Cerebellar cortex (tissue), 1 donor: ENCODE data around the gene PDE6C.

Experiments used
- DNase-seq: peaks from one replicate; pipeline ENCODE4 v3.0.0-alpha.2; 2015; ENCODE audit warnings: low spot score

PDE6C gene

GRCh38 chr10:93594518-93594917 is 17.8 kb upstream of the PDE6C start:
- DNase-seq, result no peak

GRCh38 chr10:93595378-93596161 is 16.8 kb upstream of the PDE6C start:
- no peak for DNase-seq

GRCh38 chr10:93596539-93596938 is 15.8 kb upstream of the PDE6C start:
- DNase-seq, result no peak

GRCh38 chr10:93597075-93597599 is 15.2 kb upstream of the PDE6C start:
- DNase-seq, result no peak

- DNase-seq, result no peak
Measured at GRCh38 chr10:93598157-93598556, 14.2 kb upstream of the PDE6C start.

GRCh38 chr10:93599335-93599734 is 13.0 kb upstream of the PDE6C start:
- DNase-seq, result no peak

GRCh38 chr10:93599778-93600177 is 12.6 kb upstream of the PDE6C start:
- no peak for DNase-seq

- DNase-seq, result no peak
Measured at GRCh38 chr10:93600446-93601145, 11.7 kb upstream of the PDE6C start.

GRCh38 chr10:93601146-93601773 is 11.1 kb upstream of the PDE6C start, which contains the start of gene RBP4:
Gene RBP4, minus strand, starts transcription at chr10:93601235. Its CDS starts 207 bp downstream, at chr10:93601028.
- DNase-seq, result no peak

GRCh38 chr10:93601774-93602162 is 10.6 kb upstream of the PDE6C start:
- DNase-seq, result no peak

- DNase-seq, result no peak
Measured at GRCh38 chr10:93603023-93603422, 9.3 kb upstream of the PDE6C start.

GRCh38 chr10:93604146-93604545 is 8.2 kb upstream of the PDE6C start:
- no peak for DNase-seq

- DNase-seq, result no peak
Measured at GRCh38 chr10:93608421-93608820, 3.9 kb upstream of the PDE6C start.

GRCh38 chr10:93613126-93613525 is 789 bp downstream of the PDE6C start:
- no peak for DNase-seq

GRCh38 chr10:93614101-93614825 is 1.9 kb downstream of the PDE6C start:
- no peak for DNase-seq

GRCh38 chr10:93615576-93616235 is 3.4 kb downstream of the PDE6C start:
- DNase-seq, result no peak

- DNase-seq, result no peak
Measured at GRCh38 chr10:93620925-93621324, 8.6 kb downstream of the PDE6C start.

GRCh38 chr10:93622942-93623341 is 10.6 kb downstream of the PDE6C start:
- DNase-seq, result no peak

GRCh38 chr10:93628858-93629257 is 16.5 kb downstream of the PDE6C start:
- DNase-seq, result no peak

GRCh38 chr10:93629647-93630305 is 17.4 kb downstream of the PDE6C start:
- DNase-seq, result no peak
